Measurements from ENCODE around the gene SRA1.

The SRA1 gene

GRCh38 chr5:140549237-140550144 lies 7.8 kb downstream of the SRA1 start:
- DNase-seq, result no peak

DNA sequence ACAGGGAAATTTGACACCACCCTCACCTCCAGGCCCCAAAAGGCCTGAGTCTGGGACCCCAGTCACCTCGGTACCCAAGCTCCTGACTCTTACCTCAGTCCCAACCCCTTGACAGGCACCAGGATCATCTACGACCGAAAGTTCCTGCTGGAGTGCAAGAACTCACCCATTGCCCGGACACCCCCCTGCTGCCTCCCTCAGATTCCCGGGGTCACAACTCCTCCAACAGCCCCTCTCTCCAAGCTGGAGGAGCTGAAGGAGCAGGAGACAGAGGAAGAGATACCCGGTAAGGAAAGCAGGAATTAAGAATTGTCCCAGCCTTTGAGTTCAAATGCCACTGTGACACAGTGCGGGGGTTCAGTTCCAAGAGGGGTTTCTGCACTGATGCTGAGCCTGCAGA lies 8.5 kb downstream of the SRA1 start:
- DNase-seq, result no peak

DNA sequence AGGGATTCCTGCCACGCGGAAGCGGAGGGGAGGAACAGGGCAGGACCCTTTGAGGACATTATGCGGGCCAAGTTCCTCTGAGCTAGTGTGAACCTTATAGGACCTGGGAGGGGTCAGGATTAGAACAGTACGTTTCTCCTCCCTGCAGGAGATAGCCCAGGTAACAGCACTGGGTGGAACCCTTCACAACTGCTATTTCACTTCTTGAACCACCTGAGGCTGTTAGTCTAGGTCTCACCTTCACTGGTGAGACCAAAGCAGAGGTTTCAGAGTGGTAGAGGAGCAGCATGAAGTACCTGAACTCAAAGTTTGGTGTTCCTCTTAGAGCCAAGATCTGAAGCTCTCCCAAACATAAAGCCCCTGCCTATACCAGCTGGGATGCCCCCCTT lies 9.0 kb downstream of the SRA1 start:
- DNase-seq, result no peak

DNA sequence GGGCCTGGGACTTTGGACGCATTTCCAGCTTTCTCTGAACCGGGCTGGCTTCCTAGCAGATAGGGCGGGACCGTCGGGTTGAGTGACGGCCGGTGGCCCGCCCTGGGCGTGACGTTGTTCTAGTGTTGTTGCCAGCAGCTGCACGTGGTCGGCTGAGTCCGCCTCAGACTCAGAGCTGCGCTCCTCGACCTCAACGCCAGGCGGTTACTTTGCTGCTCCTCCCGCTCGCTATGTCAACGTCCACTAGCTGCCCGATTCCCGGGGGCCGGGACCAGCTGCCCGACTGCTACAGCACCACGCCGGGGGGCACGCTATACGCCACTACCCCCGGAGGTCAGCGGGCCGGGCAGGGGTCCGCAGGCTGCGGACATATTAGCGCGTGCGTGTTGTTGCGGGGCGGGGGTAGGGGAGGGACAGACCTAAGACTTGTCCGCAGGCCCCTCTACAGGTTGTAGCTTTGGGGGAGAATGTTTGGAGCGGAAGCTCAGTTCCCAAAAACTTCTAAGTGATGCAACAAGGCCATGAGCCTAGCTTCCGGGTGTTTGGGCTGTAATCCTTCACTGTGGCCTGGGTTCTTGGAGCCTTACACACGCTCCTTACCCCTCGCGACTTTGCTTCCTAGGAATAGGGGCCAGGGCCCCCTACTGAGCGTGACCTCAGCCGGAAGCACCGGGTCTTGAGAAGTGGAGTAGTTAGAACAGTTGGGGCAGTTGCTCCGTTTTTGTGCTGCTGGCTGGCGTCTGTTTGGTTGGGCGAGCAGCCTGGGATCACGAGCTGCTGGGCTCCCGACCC lies 9.6 kb downstream of the SRA1 start, which contains the start of gene EIF4EBP3:
TSS of gene EIF4EBP3 (plus strand) at position 155 of the 792 bp plus-strand sequence. CDS start at position 231, 76 bp downstream.
- DNase-seq, result no peak

GRCh38 chr5:140546851-140547507 lies 10.3 kb downstream of the SRA1 start:
- no peak for DNase-seq

- DNase-seq, result no peak
These were observed 11.7 kb downstream of the SRA1 start for GRCh38 chr5:140545606-140546005.

- no peak for DNase-seq
These were observed 12.3 kb downstream of the SRA1 start for GRCh38 chr5:140544986-140545385.

DNA sequence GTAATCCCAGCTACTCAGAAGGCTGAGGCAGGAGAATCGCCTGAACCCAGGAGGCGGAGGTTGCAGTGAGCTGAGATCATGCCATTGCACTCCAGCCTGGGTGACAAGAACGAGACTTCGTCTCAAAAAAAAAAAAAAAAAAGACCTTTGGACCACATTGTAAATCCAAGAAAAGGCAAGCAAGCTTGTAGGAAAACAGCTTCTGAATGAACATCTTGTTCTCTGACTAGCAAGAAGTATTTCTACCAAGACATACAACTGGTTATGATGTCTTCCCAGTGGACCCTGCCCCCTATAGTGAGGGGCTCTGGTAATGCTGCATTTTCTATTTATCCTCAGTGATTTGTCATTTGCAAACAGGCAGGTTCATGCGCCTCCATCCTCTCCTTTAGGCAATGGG lies 14.3 kb downstream of the SRA1 start:
- no peak for DNase-seq

DNA sequence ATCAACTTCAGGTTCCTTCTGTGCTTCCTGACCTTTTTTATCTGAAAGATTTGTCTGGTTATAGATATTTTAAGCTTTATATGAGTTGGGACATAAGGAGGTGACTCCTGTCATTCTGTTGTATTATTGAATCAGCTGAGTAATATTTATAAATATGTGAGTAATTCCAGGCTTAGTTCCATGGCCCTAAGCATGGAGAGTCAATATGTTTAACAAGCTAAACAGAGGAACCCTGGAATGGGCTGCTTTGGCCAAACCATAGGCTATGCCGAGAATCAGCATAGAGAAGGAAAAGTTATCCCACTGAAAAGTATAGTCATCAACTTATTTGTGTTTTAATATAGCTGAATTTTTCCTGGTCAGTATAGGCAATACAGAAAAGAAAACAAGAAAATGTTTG lies 17.0 kb downstream of the SRA1 start:
- no peak for DNase-seq

DNA sequence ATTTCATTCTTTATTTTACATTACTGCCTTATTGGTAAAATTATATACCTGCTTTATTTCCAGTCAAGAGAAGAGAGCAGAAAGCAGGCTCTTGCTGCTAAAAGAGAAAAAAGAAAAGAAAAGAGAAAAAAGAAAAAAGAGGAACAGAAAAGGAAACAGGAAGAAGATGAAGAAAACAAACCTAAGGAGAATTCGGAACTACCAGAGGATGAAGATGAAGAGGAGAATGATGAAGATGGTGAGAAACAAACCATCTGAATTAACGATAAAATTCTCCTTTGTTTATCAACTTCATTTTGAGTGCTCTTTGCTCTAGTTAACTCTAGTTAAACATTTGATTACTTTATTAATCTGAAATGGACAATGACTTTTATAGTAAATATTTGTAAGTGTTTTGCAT lies 33.3 kb downstream of the SRA1 start:
- DNase-seq, result no peak

- no peak for DNase-seq
These were observed 44.1 kb downstream of the SRA1 start for GRCh38 chr5:140513124-140513523.

DNA sequence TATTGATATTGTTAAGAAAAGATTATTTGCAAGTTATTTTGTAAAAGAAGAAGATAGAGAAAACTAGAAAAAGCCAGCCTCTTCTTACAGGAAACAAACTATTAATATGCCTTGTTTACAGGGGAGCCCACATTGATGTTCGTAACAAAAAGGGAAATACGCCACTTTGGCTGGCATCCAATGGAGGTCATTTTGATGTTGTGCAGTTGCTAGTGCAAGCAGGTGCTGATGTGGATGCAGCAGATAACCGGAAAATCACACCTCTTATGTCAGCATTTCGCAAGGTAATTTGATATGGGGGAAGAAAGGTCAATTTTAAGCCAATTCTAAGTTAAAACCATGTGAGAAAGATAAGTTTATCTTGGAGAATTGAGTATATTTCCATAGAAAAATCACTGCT lies 47.4 kb downstream of the SRA1 start:
- DNase-seq, result no peak

DNA sequence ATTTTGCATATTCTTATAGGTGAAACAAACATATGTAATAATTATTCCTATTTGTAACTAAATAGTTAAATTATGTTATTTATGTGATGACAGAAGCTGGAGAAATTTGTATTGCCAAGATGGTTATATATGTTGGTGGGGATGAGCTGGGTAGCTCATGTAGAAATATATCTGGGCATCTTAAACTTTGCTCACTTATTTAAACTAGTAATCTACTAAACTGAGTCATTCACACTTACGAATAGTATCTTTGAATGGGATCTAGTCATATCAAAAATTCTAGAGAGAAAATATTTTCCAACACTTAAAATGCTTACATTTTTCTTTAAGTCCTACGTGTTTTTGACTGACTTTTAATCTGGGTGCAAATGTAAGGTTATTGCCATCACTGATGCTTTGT lies 54.4 kb downstream of the SRA1 start:
- no peak for DNase-seq

All from NCI-H446 treated with DMSO at 0.1 percent for 48 hours (cell line).